IMR-90 (cell line): ENCODE data around the gene CCN6. TPM values are rescaled to one million over a fixed set of nuclear protein-coding genes. Genes with fewer than 3 reads are reported as not detected.

Source experiments
- ATAC-seq: fragments of 200-7000 bp; cut with Tn5 transposase; 2 replicates; pipeline ENCODE4 v1.9.1; 2020; ENCODE audit warnings: low read depth, mild to moderate bottlenecking, moderate library complexity
- BruUV-seq: library from RNA; stranded (reverse); fragments of 400-500 nt; replicated peaks from 2 replicates; lab custom pipeline; 2021; lab: Mats Ljungman, UMichigan
- CTCF ChIA-PET: fragments of 300-600 bp; formaldehyde crosslinking; extraction: SDS; loops from one replicate; lab custom pipeline; 2021; ENCODE audit warnings: antibody characterized with exemption; lab: Yijun Ruan, JAX
- POLR2A ChIA-PET: fragments of 300-600 bp; sonication (Branson Sonifier 250); formaldehyde crosslinking; loops from one replicate; lab custom pipeline; 2022; ENCODE audit warnings: antibody characterized with exemption; ENCODE audit not compliant: unreplicated experiment; lab: Charles Lee
- DNase-seq: peaks from one replicate; pipeline ENCODE4 v3.0.0; 2013
- H2AFZ ChIP-seq: replicated peaks from 2 replicates; pipeline ENCODE3; 2013; ENCODE audit warnings: low read length, mild to moderate bottlenecking; ENCODE audit not compliant: poor library complexity
- H2AK5ac ChIP-seq: 2 replicates; pipeline ENCODE4 v1.6.1; 2013; ENCODE audit warnings: low read depth, low read length, inconsistent platforms
- H2AK9ac ChIP-seq: replicated peaks from 2 replicates; pipeline ENCODE3; 2013; ENCODE audit warnings: mild to moderate bottlenecking, low read depth, low read length, moderate library complexity; ENCODE audit not compliant: poor library complexity
- H2BK120ac ChIP-seq: 2 replicates; pipeline ENCODE4 v1.6.1; 2013; ENCODE audit warnings: low read depth, low read length, inconsistent platforms
- H2BK15ac ChIP-seq: 3 replicates; pipeline ENCODE4 v1.6.1; 2013; ENCODE audit warnings: low read depth, low read length, inconsistent platforms
- H2BK20ac ChIP-seq: 2 replicates; pipeline ENCODE4 v1.6.1; 2013; ENCODE audit warnings: low read depth, mild to moderate bottlenecking, inconsistent platforms, low read length, moderate library complexity
- H2BK5ac ChIP-seq: 2 replicates; pipeline ENCODE4 v1.6.1; 2013; ENCODE audit warnings: mild to moderate bottlenecking, low read depth, low read length, inconsistent platforms; ENCODE audit not compliant: poor library complexity, severe bottlenecking
- H3K14ac ChIP-seq: replicated peaks from 2 replicates; pipeline ENCODE4 v1.6.1; 2013; ENCODE audit warnings: low read depth, low read length, inconsistent platforms
- H3K18ac ChIP-seq: 2 replicates; pipeline ENCODE4 v1.6.1; 2013; ENCODE audit warnings: low read depth, low read length, control low read depth
- H3K23ac ChIP-seq: 2 replicates; pipeline ENCODE4 v1.6.1; 2013; ENCODE audit warnings: low read depth, low read length, inconsistent platforms
- H3K27ac ChIP-seq: 2 replicates; pipeline ENCODE4 v1.5.1; 2013; ENCODE audit warnings: mild to moderate bottlenecking, control low read depth, low read length; ENCODE audit not compliant: insufficient read depth
- H3K27me3 ChIP-seq: 2 replicates; pipeline ENCODE4 v1.6.1; 2013; ENCODE audit warnings: low read length; ENCODE audit not compliant: control insufficient read depth, insufficient read depth
- H3K36me3 ChIP-seq: 2 replicates; pipeline ENCODE4 v1.6.1; 2013; ENCODE audit warnings: low read length, mixed read lengths; ENCODE audit not compliant: control insufficient read depth, insufficient read depth
- H3K4ac ChIP-seq: 2 replicates; pipeline ENCODE4 v1.6.1; 2013; ENCODE audit warnings: low read depth, low read length, inconsistent platforms
- H3K4me1 ChIP-seq: 2 replicates; pipeline ENCODE4 v1.6.1; 2013; ENCODE audit warnings: low read length, mixed read lengths; ENCODE audit not compliant: control insufficient read depth, insufficient read depth
- H3K4me2 ChIP-seq: 2 replicates; pipeline ENCODE4 v1.6.1; 2013; ENCODE audit warnings: low read depth, mild to moderate bottlenecking, control low read depth, low read length, moderate library complexity
- H3K4me3 ChIP-seq: 2 replicates; pipeline ENCODE4 v1.5.1; 2013; ENCODE audit warnings: low read depth, mild to moderate bottlenecking, control low read depth, low read length, moderate library complexity; ENCODE audit not compliant: insufficient read depth
- H3K56ac ChIP-seq: 2 replicates; pipeline ENCODE4 v1.6.1; 2013; ENCODE audit warnings: low read length, inconsistent platforms; ENCODE audit not compliant: insufficient read depth; ENCODE audit errors: extremely low read depth
- H3K79me1 ChIP-seq, 2 experiments: 2 replicates each; pipeline ENCODE4 v1.6.1; 2013; ENCODE audit warnings: low read length in 2 of 2, inconsistent platforms in 1 of 2, low read depth in 1 of 2
- H3K9ac ChIP-seq: 2 replicates; pipeline ENCODE4 v1.6.1; 2013; ENCODE audit warnings: low read depth, low read length, control low read depth
- H3K9me1 ChIP-seq: 2 replicates; pipeline ENCODE4 v1.6.1; 2013; ENCODE audit warnings: low read length, inconsistent platforms; ENCODE audit not compliant: insufficient read depth
- H3K9me3 ChIP-seq: 2 replicates; pipeline ENCODE4 v1.6.1; 2013; ENCODE audit warnings: low read length; ENCODE audit not compliant: control insufficient read depth, insufficient read depth
- H4K20me1 ChIP-seq: 2 replicates; pipeline ENCODE4 v1.6.1; 2013; ENCODE audit warnings: low read length, inconsistent platforms; ENCODE audit not compliant: insufficient read depth
- H4K5ac ChIP-seq: 2 replicates; pipeline ENCODE4 v1.6.1; 2013; ENCODE audit warnings: mild to moderate bottlenecking, low read depth, low read length, control low read depth
- H4K8ac ChIP-seq, 2 experiments: 2 replicates each; pipeline ENCODE4 v1.6.1; 2013; ENCODE audit warnings: low read depth in 2 of 2, low read length in 2 of 2, control low read depth in 1 of 2, inconsistent platforms in 1 of 2
- H4K91ac ChIP-seq: 2 replicates; pipeline ENCODE4 v1.6.1; 2013; ENCODE audit warnings: low read depth, low read length, inconsistent platforms; ENCODE audit not compliant: insufficient read depth
- BHLHE40 ChIP-seq: fragments of 150-350 bp; IDR thresholded peaks from 2 replicates; pipeline ENCODE4 v1.6.1; 2016; ENCODE audit warnings: mild to moderate bottlenecking, low read depth, low read length
- CEBPB ChIP-seq: IDR thresholded peaks from 2 replicates; pipeline ENCODE4 v1.6.1; 2012; ENCODE audit warnings: low read depth, low read length, improper control_type of control experiment
- CHD1 ChIP-seq: IDR thresholded peaks from 2 replicates; pipeline ENCODE4 v1.6.1; 2012; ENCODE audit warnings: low read depth, low read length, improper control_type of control experiment
- FOS ChIP-seq: fragments of 150-350 bp; IDR thresholded peaks from 2 replicates; pipeline ENCODE4 v1.6.1; 2016; ENCODE audit warnings: low read depth, low read length
- MAFK ChIP-seq: IDR thresholded peaks from 2 replicates; pipeline ENCODE4 v1.6.1; 2012; ENCODE audit warnings: low read depth, low read length, improper control_type of control experiment
- MAZ ChIP-seq: IDR thresholded peaks from 2 replicates; pipeline ENCODE4 v1.6.1; 2012; ENCODE audit warnings: low read depth, mild to moderate bottlenecking, low read length, improper control_type of control experiment, moderate library complexity, borderline replicate concordance
- MXI1 ChIP-seq: IDR thresholded peaks from 2 replicates; pipeline ENCODE4 v1.6.1; 2012; ENCODE audit warnings: low read depth, mild to moderate bottlenecking, low read length, moderate library complexity, borderline replicate concordance
- NFE2L2 ChIP-seq: fragments of 150-350 bp; IDR thresholded peaks from 2 replicates; pipeline ENCODE4 v1.6.1; 2016; ENCODE audit warnings: low read depth, mild to moderate bottlenecking, low read length
- POLR2A ChIP-seq: IDR thresholded peaks from 2 replicates; pipeline ENCODE4 v1.6.1; 2012; ENCODE audit warnings: mild to moderate bottlenecking, low read depth, low read length
- RAD21 ChIP-seq: IDR thresholded peaks from 2 replicates; pipeline ENCODE4 v1.6.1; 2012; ENCODE audit warnings: low read length, improper control_type of control experiment
- RCOR1 ChIP-seq: IDR thresholded peaks from 2 replicates; pipeline ENCODE4 v1.6.1; 2012; ENCODE audit warnings: mild to moderate bottlenecking, low read length, improper control_type of control experiment; ENCODE audit not compliant: insufficient replicate concordance
- RFX5 ChIP-seq: IDR thresholded peaks from 2 replicates; pipeline ENCODE4 v1.8.0; 2012; ENCODE audit warnings: low read depth, mild to moderate bottlenecking, low read length, moderate library complexity
- SMC3 ChIP-seq: fragments of 150-350 bp; IDR thresholded peaks from 2 replicates; pipeline ENCODE4 v1.6.1; 2016; ENCODE audit warnings: low read depth, mild to moderate bottlenecking, antibody characterized with exemption, low read length, moderate library complexity
- WGBS, 2 experiments: methylation state at CpG; one replicate each; pipeline versions ENCODE4 v1.1.5 to v1.1.7; 2013; ENCODE audit warnings: missing lambda C conversion rate in 2 of 2; ENCODE audit not compliant: insufficient read length in 1 of 2; ENCODE audit errors: extremely low coverage in 2 of 2; 5-methylcytosine and 5-hydroxymethylcytosine counted together
- dilution Hi-C: fragments of 300-500 bp; cut with HindIII; formaldehyde crosslinking; loops from one replicate; pipeline ENCODE4 v1.14.3; 2018; ENCODE audit warnings: low sequenced_read_pairs; ENCODE audit not compliant: unreplicated experiment
- in situ Hi-C: fragments of 300-500 bp; cut with MboI; formaldehyde crosslinking; loops from 3 replicates; pipeline ENCODE4 v1.14.3; 2019; ENCODE audit warnings: low sequenced_read_pairs, inconsistent platforms, mixed read lengths
- intact Hi-C: fragments of 100-400 bp; cut with micrococcal nuclease; formaldehyde crosslinking; loops from 2 replicates; pipeline ENCODE4 v1.10.0; 2022
- polyA plus RNA-seq, 3 experiments: library from polyadenylated mRNA; depleted of rRNA; stranded (reverse); fragments of >200 nt; gene quantifications; 2 replicates each; pipeline ENCODE4 v1.2.3, GENCODE V29; 2012; ENCODE audit warnings: low replicate concordance in 1 of 3
- total RNA-seq: library from RNA; depleted of rRNA; stranded (reverse); fragments of >200 nt; gene quantifications from 2 replicates; pipeline ENCODE4 v1.2.3, GENCODE V29; 2012
- TF ChIP-seq, protein P1 (sequence below): fragments of 150-350 bp; IDR thresholded peaks from 2 replicates; pipeline ENCODE4 v1.6.1; 2016; ENCODE audit warnings: low read depth, mild to moderate bottlenecking, low read length, moderate library complexity, borderline replicate concordance
- TF ChIP-seq, protein P2 (sequence below): conservative IDR thresholded peaks from 2 replicates; pipeline ENCODE4 v1.5.1; 2012; ENCODE audit warnings: mild to moderate bottlenecking, low read depth, low read length, improper control_type of control experiment
- TF ChIP-seq, protein P3 (sequence below): fragments of 150-350 bp; IDR thresholded peaks from 2 replicates; pipeline ENCODE4 v1.6.1; 2017; ENCODE audit warnings: mild to moderate bottlenecking, antibody characterized with exemption, low read length, low read depth

CCN6 gene
- total and polyA plus RNA-seq, 2 of the 4 experiments (the other 2 are of a cell fraction), result not detected

DNA sequence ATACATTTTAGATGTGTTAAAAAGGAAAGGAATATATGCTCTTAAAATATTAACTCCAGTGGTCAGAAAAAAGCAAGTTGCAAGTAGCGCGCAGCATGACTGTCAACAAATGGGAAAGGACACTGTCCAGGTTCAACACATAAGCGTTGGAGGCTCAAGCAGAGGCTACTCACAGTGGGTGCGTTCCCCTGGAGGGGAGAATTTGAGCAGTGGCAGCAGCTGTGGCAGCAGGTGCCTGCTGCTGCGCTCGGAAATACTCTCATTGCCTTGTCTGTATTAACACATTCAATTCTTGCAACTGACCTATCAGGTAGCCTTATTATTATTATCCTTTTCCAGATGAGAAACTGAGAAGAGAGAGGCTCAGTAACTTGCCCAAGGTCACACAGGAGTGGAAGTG is 21.9 kb upstream of the CCN6 start:
- Histone ChIP-seq H2AFZ (no peak overlapping the region), H3K9me3 (no peaks in the 10 kb centered on the region), H3K23ac (no peak overlapping the region), H3K27me3 (peaks cover 15% of the 10 kb centered on the region), H4K8ac (no peak overlapping the region), H4K91ac (no peak overlapping the region), H3K27ac (no peak overlapping the region), H3K14ac (no peak overlapping the region), H4K20me1 (no peaks in the 10 kb centered on the region), H3K56ac (no peak overlapping the region), H4K5ac (no peak overlapping the region), H3K4me2 (no peak overlapping the region), H3K18ac (no peak overlapping the region), H3K36me3 (no peaks in the 10 kb centered on the region), H3K9ac (no peak overlapping the region), H3K4me1 (no peaks in the 10 kb centered on the region), H2AK9ac (no peak overlapping the region), H2BK20ac (no peak overlapping the region), H2BK15ac (no peak overlapping the region), H2BK5ac (no peak overlapping the region), H2BK120ac (no peak overlapping the region), H3K79me1 (no peaks in the 10 kb centered on the region), H2AK5ac (no peak overlapping the region), H3K4ac (no peak overlapping the region), H3K9me1 (peaks cover 5% of the 10 kb centered on the region; the same call in 1 of the 2 replicates), H3K4me3 (no peak overlapping the region)
- BruUV-seq, result no TSS peak
- no peak for ATAC-seq
- no peak for DNase-seq
- ChIA-PET POLR2A (no interaction called here), CTCF (no interaction called here)
- TF ChIP-seq CHD1, result no peak
- TF ChIP-seq, protein P1, sequence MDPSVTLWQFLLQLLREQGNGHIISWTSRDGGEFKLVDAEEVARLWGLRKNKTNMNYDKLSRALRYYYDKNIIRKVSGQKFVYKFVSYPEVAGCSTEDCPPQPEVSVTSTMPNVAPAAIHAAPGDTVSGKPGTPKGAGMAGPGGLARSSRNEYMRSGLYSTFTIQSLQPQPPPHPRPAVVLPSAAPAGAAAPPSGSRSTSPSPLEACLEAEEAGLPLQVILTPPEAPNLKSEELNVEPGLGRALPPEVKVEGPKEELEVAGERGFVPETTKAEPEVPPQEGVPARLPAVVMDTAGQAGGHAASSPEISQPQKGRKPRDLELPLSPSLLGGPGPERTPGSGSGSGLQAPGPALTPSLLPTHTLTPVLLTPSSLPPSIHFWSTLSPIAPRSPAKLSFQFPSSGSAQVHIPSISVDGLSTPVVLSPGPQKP, result no peak
- TF ChIP-seq BHLHE40, result no peak
- no peak for TF ChIP-seq RCOR1
- no peak for TF ChIP-seq MAFK
- no peak for TF ChIP-seq NFE2L2
- no peak for TF ChIP-seq RAD21
- no peak for TF ChIP-seq MAZ
- TF ChIP-seq, protein P2, sequence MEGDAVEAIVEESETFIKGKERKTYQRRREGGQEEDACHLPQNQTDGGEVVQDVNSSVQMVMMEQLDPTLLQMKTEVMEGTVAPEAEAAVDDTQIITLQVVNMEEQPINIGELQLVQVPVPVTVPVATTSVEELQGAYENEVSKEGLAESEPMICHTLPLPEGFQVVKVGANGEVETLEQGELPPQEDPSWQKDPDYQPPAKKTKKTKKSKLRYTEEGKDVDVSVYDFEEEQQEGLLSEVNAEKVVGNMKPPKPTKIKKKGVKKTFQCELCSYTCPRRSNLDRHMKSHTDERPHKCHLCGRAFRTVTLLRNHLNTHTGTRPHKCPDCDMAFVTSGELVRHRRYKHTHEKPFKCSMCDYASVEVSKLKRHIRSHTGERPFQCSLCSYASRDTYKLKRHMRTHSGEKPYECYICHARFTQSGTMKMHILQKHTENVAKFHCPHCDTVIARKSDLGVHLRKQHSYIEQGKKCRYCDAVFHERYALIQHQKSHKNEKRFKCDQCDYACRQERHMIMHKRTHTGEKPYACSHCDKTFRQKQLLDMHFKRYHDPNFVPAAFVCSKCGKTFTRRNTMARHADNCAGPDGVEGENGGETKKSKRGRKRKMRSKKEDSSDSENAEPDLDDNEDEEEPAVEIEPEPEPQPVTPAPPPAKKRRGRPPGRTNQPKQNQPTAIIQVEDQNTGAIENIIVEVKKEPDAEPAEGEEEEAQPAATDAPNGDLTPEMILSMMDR, result no peak
- TF ChIP-seq MXI1, result no peak
- no peak for TF ChIP-seq CEBPB
- TF ChIP-seq, protein P3, sequence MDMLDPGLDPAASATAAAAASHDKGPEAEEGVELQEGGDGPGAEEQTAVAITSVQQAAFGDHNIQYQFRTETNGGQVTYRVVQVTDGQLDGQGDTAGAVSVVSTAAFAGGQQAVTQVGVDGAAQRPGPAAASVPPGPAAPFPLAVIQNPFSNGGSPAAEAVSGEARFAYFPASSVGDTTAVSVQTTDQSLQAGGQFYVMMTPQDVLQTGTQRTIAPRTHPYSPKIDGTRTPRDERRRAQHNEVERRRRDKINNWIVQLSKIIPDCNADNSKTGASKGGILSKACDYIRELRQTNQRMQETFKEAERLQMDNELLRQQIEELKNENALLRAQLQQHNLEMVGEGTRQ, result no peak
- TF ChIP-seq RFX5, result no peak
- TF ChIP-seq SMC3, result no peak
- no peak for TF ChIP-seq FOS
- TF ChIP-seq POLR2A, result no peak
- intact Hi-C loops, result no loop called here
- dilution Hi-C loops, result no loop called here
- in situ Hi-C loops, result loop anchor here (25.0 kb wide), 2 partner anchors 670 to 995 kb away; no protein-coding TSS in a partner anchor
- 94% methylated on average over 3 of the region's 6 CpGs; no CpG with 5 or more reads in 1 of the 2 experiments for WGBS, 2 experiments
